Breast epithelium (tissue), 4 donors: ENCODE measurements around the gene MORN1. TPM values are rescaled to one million over a fixed set of nuclear protein-coding genes. Genes with fewer than 3 reads are reported as not detected.

Experiments used
- DNase-seq, 2 donors: peaks; one replicate each; pipeline ENCODE4 v3.0.0-alpha.2; 2019; ENCODE audit warnings: low spot score in 2 of 2
- H3K27ac ChIP-seq, 2 donors: fragments of 200-600 bp; sonication (generic) in 1 of 2; one replicate each; pipeline ENCODE4 v1.5.1; 2016 to 2019; ENCODE audit warnings: mild to moderate bottlenecking in 1 of 2
- H3K27me3 ChIP-seq, 2 donors: fragments of 200-600 bp; sonication (generic) in 1 of 2; one replicate each; pipeline versions ENCODE4 v1.5.1 to v1.6.0; 2017 to 2019; ENCODE audit warnings: control low read depth in 1 of 2, mild to moderate bottlenecking in 1 of 2
- H3K36me3 ChIP-seq: fragments of 200-600 bp; one replicate; pipeline ENCODE4 v1.5.1; 2019
- H3K4me1 ChIP-seq, 2 donors: fragments of 200-600 bp; sonication (generic); one replicate each; pipeline ENCODE4 v1.5.1; 2016 to 2019; ENCODE audit warnings: control low read depth in 1 of 2
- H3K4me3 ChIP-seq, 3 donors: fragments of 200-600 bp; sonication (generic); 1 replicate in 2 of 3; 2 replicates in 1 of 3; pipeline ENCODE4 v1.5.1; 2016 to 2019; ENCODE audit warnings: mild to moderate bottlenecking in 3 of 3, moderate library complexity in 2 of 3
- H3K9me3 ChIP-seq, 2 donors: fragments of 200-600 bp; sonication (generic) in 1 of 2; one replicate each; pipeline ENCODE4 v1.5.1; 2016 to 2019; ENCODE audit warnings: control low read depth in 1 of 2
- CTCF ChIP-seq, 3 donors: fragments of 450-650 bp; IDR thresholded peaks; one replicate each; pipeline ENCODE4 v1.5.1; 2016 to 2017; ENCODE audit warnings: antibody characterized with exemption in 3 of 3, mild to moderate bottlenecking in 3 of 3, moderate library complexity in 3 of 3
- POLR2A ChIP-seq: fragments of 450-650 bp; IDR thresholded peaks from one replicate; pipeline ENCODE4 v1.6.1; 2016; ENCODE audit warnings: antibody characterized with exemption, mild to moderate bottlenecking, moderate library complexity
- POLR2AphosphoS5 ChIP-seq, 3 donors: sonication (generic); formaldehyde crosslinking; IDR thresholded peaks; one replicate each; pipeline ENCODE4 v1.6.1; 2017; ENCODE audit warnings: antibody characterized with exemption in 3 of 3
- intact Hi-C: fragments of 100-400 bp; cut with DNase I; formaldehyde crosslinking; loops from one replicate; pipeline ENCODE4 v1.15.1; 2023; ENCODE audit warnings: low total_unique reads
- total RNA-seq, 3 donors: library from RNA; depleted of rRNA; stranded (reverse); fragments of >200 nt; gene quantifications; one replicate each; pipeline ENCODE4 v1.1.0, GENCODE V29; 2016

The MORN1 gene
- total RNA-seq, 3 donors from 2014 or later: 4.0 to 18.1 (median 17.7) TPM

GRCh38 chr1:2311184-2312032 is 79.9 kb downstream of the MORN1 start:
- Histone ChIP-seq H3K36me3 (peaks cover 9% of the 10 kb centered on the region), H3K27ac (peak overlapping the region; percentile 93 to 95), H3K4me1 (peaks cover 6 to 18% of the 10 kb centered on the region in 2 donors), H3K9me3 (no peaks in the 10 kb centered on the region), H3K4me3 (no peak overlapping the region), H3K27me3 (no peaks in the 10 kb centered on the region)
- intact Hi-C loops: no loop called here
- TF ChIP-seq CTCF (IDR thresholded peaks at IDR 0.05) (peak in 1 of 3 donors; percentile 30), POLR2AphosphoS5 (IDR thresholded peaks at IDR 0.05) (no peak)
- DNase-seq: peak in 1 of 2 donors; percentile 70

GRCh38 chr1:2310332-2311183 is 80.8 kb downstream of the MORN1 start:
- no peaks in the 10 kb centered on the region for H3K27me3 ChIP-seq
- no peak overlapping the region for H3K4me3 ChIP-seq
- H3K36me3 ChIP-seq: peaks cover 12% of the 10 kb centered on the region
- no peak for TF ChIP-seq CTCF (IDR thresholded peaks at IDR 0.05)
- intact Hi-C loops: no loop called here
- H3K27ac ChIP-seq: peak overlapping the region; percentile 93 to 95
- peaks cover 6 to 18% of the 10 kb centered on the region in 2 donors for H3K4me1 ChIP-seq
- H3K9me3 ChIP-seq: no peaks in the 10 kb centered on the region
- DNase-seq: no peak

- peaks cover 12% of the 10 kb centered on the region for H3K36me3 ChIP-seq
- no peak overlapping the region for H3K27ac ChIP-seq
- no peaks in the 10 kb centered on the region for H3K27me3 ChIP-seq
- peaks cover 4 to 10% of the 10 kb centered on the region in 2 donors for H3K4me1 ChIP-seq
- H3K9me3 ChIP-seq: no peaks in the 10 kb centered on the region
- no peak overlapping the region for H3K4me3 ChIP-seq
- no peak for DNase-seq
- intact Hi-C loops: no loop called here
- no peak for TF ChIP-seq POLR2A
- TF ChIP-seq CTCF (IDR thresholded peaks at IDR 0.05): no peak
- no peak for TF ChIP-seq POLR2AphosphoS5 (IDR thresholded peaks at IDR 0.05)
Measured at GRCh38 chr1:2308844-2309243, 82.5 kb downstream of the MORN1 start.

- intact Hi-C loops: no loop called here
- H3K27ac ChIP-seq: no peak overlapping the region
- no peaks in the 10 kb centered on the region for H3K9me3 ChIP-seq
- no peak for TF ChIP-seq CTCF (IDR thresholded peaks at IDR 0.05)
- TF ChIP-seq POLR2AphosphoS5 (IDR thresholded peaks at IDR 0.05): no peak
- TF ChIP-seq POLR2A: no peak
- no peak overlapping the region for H3K4me3 ChIP-seq
- DNase-seq: no peak
- no peaks in the 10 kb centered on the region for H3K27me3 ChIP-seq
- peaks cover 0 to 10% of the 10 kb centered on the region in 2 donors for H3K4me1 ChIP-seq
- H3K36me3 ChIP-seq: peaks cover 12% of the 10 kb centered on the region
Measured at GRCh38 chr1:2307972-2308371, 83.4 kb downstream of the MORN1 start.
